Omental fat pad (tissue), 4 donors: Measurements from ENCODE around the gene ING3. TPM values are rescaled to one million over a fixed set of nuclear protein-coding genes. Genes with fewer than 3 reads are reported as not detected.
A peak's percentile ranks its signal among the peaks of the same experiment; 100 is the strongest.

Experiments used
- ATAC-seq: fragments of 150-250 bp; one replicate; pipeline ENCODE4 v1.9.1; 2016; ENCODE audit warnings: mild to moderate bottlenecking, moderate library complexity; ENCODE audit not compliant: low FRiP score
- DNase-seq: peaks from one replicate; pipeline ENCODE4 v3.0.0-alpha.2; 2019; ENCODE audit warnings: low spot score
- CTCF ChIP-seq, 3 donors: fragments of 450-650 bp; IDR thresholded peaks; one replicate each; pipeline ENCODE4 v1.5.1; 2016 to 2017; ENCODE audit warnings: antibody characterized with exemption in 3 of 3, mild to moderate bottlenecking in 3 of 3, moderate library complexity in 2 of 3
- total RNA-seq, 4 donors: library from RNA; depleted of rRNA; stranded (reverse); fragments of >200 nt; gene quantifications; one replicate each; pipeline ENCODE4 v1.1.0, GENCODE V29; 2016

ING3 gene
- total RNA-seq, 4 donors from 2014 or later = 15.5 to 25.1 (median 17.1) TPM

- no peak for TF ChIP-seq CTCF (IDR thresholded peaks at IDR 0.05)
- ATAC-seq (no peak), DNase-seq (no peak)
Measured at GRCh38 chr7:120997882-120998474, 47.4 kb downstream of the ING3 start.

GRCh38 chr7:120998520-120998919 is 47.9 kb downstream of the ING3 start:
- ATAC-seq (no peak), DNase-seq (no peak)
- TF ChIP-seq CTCF (IDR thresholded peaks at IDR 0.05) = no peak

- no peak for DNase-seq
- TF ChIP-seq CTCF (IDR thresholded peaks at IDR 0.05) = no peak
- ATAC-seq = no peak
Measured at GRCh38 chr7:120998996-120999565, 48.5 kb downstream of the ING3 start.

DNA sequence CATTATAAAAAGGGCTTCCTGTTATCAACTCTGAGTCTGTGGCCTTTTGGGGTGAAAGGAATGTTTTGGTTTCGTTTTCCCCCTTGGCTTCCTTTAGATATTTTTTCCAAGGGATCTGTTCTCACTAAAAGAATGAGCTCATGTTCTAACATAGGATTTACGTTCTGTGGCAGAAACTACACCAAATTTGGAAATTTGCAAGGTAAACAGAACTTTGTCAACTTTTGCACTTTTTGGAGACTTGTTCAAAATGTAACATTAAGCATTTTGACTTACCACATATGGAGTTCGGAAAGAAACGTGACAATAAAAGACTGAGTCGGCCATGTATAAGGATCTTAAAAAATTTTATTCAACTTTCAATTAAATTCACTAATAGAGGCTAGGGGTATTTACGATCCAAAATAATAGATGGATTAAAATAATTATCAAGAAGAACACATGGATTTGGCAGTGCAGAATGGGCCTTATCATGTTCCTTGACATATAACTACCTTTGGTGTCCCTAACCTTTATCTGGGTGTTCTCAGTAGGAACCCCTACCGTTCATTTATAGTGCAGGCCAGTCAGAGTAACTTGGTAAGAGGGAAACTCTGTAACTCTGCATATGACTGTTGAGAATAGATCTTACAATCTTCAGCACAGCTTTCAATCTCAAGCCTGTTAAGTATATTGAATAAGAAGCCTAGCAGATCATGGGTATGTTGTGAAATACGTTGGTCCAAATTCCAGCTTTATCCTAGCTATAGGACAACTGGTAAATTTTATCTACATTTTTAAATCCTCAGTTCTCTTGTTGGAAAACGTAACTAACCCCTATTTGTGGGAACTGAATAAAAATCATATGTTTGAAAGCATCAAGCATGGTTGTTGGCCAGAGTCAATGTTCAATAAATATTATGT is 49.8 kb downstream of the ING3 start:
- ATAC-seq = peak; percentile 38
- no peak for TF ChIP-seq CTCF (IDR thresholded peaks at IDR 0.05)
- no peak for DNase-seq

- DNase-seq (no peak), ATAC-seq (no peak)
- no peak for TF ChIP-seq CTCF (IDR thresholded peaks at IDR 0.05)
Measured at GRCh38 chr7:121001234-121001906, 50.8 kb downstream of the ING3 start.

GRCh38 chr7:121002048-121002756 is 51.6 kb downstream of the ING3 start:
- ATAC-seq = no peak
- DNase-seq = no peak
- TF ChIP-seq CTCF (IDR thresholded peaks at IDR 0.05) = no peak
